Effector CD4-positive, alpha-beta T cell (primary cell): ENCODE data around the gene SLC34A3.
"Not testable (repeated sequence)": the region's sequence is repeated elsewhere in the genome, so short reads cannot be mapped to it uniquely, and the experiment has no call there.

Source experiments
- DNase-seq: peaks from one replicate; pipeline ENCODE4 v3.0.0-alpha.2; 2020

Gene SLC34A3

DNA sequence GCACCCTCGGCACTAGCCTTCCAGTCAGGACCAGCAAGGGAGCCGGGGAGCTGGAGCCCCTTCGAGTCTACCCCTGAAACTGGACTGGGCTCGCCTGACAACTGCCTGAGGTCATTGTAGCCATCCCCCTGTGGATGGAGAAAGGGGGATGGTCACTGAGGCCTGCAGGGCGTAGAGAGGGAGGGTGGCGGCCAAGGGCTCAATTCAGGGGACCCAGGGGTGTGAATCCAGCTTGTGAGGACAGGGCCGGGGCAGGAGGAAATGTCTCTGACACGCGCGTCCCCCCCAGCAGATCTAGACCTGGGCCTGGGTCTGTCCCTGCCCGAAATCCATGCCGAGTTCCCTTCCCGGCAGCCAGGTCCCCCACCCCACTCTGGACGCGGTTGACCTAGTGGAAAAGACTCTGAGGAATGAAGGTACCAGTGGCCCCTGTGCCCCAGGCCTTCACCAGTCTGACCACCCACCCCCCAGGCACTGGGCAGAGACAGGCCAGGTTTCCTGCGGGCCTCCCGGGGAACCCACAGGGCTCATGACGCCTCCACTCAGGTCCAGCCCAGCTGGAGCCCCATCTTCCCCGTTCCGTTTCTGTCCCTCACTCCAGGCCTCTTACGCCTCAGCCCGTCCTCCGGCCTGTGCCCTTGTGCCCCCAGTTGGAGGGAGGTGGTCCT is 805 bp downstream of the SLC34A3 start:
- DNase-seq: no peak

DNA sequence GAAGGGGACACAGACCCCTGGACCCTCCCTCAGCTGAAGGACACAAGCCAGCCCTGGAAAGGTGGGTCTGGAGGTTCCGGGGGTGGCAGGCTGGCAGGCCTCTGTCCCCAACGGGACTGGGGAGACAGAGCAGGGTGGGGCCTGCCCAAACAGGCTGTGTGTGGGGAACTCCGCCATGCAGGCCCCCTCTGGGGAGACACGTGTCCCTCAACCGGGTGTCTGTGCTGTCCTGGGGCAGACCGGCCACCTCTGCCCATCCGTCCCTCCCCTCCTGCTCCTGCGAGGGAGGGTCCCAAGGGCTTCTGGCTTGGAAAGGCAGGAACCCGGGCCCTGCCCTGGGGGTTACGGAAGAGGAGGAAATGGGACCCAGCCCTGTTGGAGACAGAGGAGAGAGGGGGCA is 1.4 kb downstream of the SLC34A3 start:
- DNase-seq: no peak

DNA sequence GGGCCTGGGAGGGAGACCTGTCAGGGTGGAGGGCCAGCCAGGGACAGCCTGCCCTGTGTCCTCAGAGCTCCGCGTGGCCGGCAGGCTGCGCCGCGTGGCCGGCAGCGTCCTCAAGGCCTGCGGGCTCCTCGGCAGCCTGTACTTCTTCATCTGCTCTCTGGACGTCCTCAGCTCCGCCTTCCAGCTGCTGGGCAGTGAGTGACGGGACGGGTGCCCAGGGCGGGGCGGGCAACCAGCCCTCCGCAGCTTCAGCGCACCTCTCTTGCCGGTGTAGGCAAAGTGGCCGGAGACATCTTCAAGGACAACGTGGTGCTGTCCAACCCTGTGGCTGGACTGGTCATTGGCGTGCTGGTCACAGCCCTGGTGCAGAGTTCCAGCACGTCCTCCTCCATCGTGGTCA is 1.8 kb downstream of the SLC34A3 start:
- DNase-seq: no peak

DNA sequence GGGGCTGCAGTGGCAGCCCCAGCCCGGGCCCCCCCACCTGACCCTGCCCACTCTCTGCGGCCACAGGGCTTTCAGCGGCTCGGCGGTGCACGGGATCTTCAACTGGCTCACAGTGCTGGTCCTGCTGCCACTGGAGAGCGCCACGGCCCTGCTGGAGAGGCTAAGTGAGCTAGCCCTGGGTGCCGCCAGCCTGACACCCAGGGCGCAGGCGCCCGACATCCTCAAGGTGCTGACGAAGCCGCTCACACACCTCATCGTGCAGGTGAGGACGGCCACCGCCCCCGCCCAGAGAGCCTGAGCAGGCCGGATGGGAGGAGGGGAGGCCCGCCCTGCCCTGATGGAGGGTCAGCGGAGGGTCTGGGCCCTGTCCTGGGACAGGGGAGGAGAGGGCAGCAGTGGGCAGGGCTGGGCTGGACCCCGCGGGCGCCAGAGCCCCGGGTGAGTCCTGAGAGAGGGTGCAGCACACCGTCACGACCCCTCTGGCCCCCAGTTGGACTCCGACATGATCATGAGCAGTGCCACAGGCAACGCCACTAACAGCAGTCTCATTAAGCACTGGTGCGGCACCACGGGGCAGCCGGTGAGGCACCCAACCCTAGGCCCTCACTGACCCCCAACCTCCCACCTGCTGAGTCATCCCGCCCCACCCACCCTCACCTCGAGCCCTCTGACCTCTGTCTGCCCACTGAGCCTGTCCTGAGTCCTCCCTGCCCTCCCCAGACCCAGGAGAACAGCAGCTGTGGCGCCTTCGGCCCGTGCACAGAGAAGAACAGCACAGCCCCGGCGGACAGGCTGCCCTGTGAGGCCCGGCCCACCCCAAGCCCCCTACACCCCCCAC is 2.7 kb downstream of the SLC34A3 start:
- no peak for DNase-seq

DNA sequence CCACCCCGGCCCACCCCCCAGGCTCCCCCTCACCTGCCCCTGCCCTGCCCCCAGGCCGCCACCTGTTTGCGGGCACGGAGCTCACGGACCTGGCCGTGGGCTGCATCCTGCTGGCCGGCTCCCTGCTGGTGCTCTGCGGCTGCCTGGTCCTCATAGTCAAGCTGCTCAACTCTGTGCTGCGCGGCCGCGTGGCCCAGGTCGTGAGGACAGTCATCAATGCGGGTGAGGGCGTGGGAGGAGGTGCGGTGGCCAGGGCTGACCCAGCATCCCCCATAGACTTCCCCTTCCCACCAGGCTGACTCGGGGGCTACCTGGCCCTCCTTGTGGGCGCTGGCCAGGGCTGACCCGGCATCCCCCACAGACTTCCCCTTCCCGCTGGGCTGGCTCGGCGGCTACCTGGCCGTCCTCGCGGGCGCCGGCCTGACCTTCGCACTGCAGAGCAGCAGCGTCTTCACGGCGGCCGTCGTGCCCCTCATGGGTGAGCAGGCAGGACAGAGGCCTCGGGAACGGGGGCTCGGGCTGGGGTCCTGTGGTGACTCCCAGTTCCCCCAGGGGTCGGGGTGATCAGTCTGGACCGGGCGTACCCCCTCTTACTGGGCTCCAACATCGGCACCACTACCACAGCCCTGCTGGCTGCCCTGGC is 3.5 kb downstream of the SLC34A3 start:
- DNase-seq: no peak

DNA sequence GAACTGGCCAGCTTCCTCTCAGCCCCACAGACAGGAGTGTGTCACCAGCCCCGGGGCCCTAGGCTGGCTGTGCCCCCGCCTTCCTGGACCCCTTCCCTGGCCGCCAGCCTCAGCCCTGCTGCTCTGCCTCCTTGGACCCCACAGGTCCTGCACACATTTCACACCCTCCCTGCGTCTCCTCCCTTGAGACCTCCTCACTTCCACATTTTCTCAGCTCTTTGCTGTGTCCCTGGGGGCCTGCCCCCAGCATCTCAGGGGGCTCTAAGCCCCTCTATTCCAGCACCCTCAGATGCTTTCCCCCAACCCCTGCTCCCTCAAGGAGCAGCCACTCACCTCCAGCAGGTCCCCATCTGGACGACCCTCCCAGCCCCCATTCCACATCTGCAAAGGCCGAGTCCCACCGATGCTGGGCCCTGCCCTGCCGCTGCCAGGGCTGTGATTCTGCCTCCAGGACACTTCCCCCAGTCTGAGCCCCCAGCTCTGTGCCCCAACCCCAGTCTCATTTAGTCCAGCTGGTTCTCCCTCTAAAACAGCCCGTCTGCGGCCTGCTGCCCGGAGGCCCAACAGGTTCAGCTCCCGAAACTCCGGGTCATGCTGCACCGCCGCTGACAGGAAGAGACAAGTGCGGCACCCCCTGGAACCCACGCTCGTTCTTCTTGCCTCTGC is 4.2 kb downstream of the SLC34A3 start:
- DNase-seq: no peak

DNA sequence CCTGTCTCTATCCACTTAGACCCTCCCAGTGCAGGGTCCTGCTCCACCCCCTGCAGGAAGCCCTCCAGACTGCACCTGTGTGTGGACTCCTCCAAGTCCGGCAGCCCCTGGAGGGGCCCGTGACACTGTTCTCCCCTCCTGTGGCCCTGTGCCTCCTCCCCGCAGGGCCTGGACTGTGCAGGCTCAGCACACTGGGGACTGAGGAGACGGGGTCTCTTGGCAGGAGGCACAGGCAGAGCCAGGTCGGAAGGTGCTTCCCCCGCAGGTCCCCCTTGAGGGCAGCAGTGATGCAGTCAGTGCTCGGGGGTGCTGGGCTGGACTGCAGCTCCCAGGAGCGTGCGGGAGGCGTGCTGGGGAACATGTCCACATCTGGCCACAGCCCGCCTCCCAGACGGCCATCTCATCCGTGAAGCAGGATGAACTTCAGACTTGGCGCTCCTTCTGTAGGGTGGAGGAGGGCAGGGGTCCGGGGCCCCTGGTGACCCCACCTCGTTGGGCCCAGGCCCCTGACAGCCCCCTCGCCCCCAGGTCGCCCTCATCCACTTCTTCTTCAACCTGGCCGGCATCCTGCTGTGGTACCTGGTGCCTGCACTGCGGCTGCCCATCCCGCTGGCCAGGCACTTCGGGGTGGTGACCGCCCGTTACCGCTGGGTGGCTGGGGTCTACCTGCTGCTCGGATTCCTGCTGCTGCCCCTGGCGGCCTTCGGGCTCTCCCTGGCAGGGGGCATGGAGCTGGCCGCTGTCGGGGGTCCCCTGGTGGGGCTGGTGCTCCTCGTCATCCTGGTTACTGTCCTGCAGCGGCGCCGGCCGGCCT is 4.9 kb downstream of the SLC34A3 start:
- no peak for DNase-seq

DNA sequence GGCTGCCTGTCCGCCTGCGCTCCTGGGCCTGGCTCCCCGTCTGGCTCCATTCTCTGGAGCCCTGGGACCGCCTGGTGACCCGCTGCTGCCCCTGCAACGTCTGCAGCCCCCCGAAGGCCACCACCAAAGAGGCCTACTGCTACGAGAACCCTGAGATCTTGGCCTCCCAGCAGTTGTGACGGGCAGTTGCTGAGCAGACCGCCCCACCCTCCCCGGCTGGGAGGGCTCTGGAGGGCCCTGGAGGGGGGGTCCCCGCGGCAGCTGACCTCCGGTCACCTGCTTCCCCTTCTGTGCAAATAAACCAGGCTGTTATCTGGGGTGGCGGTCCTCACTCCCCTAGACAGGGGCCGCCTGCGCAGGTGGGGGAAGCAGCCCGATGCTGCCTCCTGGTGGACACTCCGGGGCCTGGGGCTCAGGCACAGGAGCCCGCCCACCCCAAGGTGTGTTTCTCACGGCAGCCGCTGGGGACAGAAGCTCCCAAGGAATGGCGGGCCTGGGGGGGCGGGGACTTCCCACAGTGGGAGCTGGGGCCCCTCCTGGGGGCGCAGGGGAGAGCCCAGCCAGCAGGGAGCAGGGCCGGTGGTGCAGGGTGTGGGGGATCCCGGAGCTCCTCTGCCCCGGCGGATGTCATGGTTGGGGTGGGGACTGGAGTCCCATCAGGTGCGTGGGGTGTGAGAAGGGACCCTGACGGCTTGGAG is 5.7 kb downstream of the SLC34A3 start:
- peak; percentile 88 for DNase-seq

DNA sequence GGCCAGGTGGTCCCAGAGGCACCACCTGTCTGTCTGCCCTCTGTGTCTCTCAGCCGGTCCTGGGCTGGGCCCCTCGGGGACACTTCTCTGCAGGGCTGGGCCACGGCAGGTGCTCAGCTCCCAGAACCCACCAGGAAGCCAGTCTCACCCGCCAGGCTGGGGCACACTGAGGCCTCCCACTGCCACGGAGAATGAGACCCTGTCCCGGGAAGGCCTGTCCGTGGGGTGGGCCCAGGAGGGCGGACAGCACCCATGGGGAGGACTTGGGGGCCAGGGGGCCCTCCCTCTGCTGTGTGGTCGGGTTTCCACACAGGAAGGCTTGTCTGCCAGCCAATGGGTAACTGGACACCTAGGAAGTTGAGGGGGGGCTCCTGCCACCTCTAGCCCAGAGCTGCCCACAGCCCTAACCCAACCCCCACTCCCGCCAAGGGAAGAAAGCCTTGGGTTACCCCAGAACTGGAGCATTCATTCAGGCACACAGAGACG is 6.3 kb downstream of the SLC34A3 start:
- DNase-seq: no peak

DNA sequence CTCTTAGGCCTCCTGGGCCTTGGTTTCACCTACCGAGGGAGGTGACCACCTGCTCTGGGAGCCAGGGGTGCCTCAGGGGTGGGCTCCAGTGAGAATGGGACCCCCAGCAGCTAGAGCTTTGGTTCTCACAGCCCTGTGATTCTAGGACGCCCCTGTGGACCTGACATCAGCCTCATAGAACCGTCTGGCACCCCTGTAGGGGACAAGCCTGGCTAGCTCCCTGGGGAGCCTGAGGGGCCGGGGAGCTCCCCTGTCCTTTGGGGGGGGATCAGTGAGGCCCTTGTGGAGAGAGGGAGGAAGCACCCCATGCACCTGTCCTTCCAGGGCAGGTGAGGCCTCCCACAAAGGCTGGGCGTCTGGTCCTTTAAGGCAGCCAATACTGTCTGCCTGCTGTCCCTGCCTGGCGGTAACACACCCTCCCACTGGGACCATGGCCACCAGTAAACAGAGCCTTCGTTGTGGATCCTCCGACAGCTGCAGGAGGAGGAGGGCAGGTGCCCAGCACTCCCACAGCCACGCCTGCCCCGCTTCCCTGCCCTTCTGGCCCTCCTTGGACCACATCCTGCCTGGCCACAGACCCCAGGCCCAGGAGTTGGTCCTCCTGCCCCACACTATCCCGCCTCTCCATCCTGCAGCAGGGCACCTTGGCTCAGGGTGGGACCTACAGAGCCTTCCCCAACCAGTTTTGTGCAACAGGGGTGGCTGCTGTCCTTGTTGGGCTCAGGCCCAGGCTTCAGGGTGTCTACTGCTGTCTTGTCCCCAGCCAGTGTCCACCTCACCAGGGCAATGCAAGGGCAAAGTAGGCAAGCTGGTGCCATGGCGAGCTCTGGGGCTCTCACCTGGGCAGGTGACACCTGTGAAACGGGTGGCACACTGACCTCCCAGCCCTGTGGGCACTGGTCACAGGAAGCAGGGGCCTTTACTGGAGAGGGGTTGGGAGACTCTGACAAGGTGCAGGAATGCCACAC is 7.3 kb downstream of the SLC34A3 start:
- no peak for DNase-seq

DNA sequence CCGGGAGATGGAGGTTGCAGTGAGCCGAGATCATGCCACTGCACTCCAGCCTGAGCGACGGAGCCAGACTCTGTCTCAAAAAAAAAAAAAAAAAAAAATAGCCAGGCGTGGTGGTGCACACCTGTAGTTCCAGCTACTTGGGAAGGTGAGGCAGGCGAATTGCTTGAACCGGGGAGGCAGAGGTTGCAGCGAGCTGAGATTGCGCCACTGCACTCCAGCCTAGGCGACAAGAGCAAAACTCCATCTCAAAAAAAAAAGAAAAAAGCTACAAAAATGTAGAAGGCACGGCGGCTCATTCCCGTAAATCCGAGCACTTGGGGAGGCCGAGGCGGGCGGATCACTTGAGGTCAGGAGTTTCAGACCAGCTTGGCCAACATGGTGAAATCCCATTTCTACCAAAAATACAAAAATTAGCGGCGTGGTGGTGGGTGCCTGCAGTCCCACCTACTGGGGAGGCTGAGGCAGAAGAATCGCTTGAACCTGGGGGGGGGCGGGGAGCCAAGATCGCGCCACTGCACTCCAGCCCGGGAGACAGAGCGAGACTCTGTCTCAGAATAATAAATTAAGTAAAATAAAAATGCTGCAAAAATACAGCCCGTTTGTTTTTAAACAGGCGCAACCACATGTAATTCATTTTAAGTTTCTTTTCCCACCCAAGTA is 9.0 kb downstream of the SLC34A3 start:
- not testable (repeated sequence) for DNase-seq

DNA sequence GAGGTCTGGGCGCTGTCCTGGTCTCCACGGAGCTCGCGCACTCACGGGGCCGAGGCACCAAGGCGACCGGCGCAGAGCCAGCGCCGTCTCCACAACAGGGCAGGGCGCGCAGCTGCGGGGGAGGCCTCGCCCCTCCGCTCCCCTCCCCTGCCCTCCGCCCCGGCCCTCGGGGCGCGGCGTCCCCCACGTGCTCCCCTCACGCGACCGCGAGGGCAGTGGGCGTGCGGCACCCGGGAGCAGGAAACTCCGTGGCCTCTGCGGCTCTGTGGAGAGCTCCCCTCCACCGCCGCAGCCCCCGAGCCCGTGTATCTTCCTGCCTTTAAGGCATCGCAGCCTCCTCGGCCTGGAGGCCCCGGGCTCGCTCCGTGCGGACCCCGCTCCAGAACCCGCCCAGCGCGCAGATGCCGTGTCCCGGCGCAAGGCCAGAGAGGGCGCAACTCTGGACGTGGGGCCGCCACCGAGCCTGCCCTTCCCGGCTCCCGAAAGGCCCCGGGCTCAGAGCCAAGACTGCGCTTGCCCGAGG is 9.7 kb downstream of the SLC34A3 start:
- DNase-seq: peak; percentile 56

DNA sequence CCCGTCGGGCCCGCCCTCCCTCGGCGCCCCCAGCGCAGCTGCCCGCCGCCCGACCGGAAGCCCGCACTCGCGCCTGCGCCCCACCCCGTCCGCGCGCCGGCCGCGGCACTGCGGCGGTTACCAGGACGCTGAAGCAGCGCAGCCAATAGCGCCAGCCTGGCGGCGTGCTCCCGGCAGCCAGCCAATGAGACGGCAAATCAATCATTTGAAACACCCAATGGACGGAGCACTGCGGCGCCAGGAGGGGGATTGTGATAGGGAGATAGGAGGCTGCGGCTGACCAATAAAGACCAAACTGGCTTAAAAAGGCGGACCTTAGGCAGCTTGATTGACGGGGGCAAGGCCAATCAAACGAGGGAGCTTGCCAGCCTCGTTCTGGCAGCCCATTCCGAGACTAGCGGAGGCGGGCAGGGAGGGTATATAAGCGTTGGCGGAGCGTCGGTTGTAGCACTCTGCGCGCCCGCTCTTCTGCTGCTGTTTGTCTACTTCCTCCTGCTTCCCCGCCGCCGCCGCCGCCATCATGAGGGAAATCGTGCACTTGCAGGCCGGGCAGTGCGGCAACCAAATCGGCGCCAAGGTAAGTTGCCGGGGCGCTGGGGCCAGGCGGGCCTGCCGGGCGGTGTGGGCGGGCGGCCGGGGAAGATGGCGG is 10.3 kb downstream of the SLC34A3 start, which contains the start of gene TUBB4B:
TUBB4B (plus strand) TSS at position 447 of the 649 bp plus-strand sequence; CDS start at position 521, 74 bp downstream.
- peak; percentile 96 for DNase-seq

DNA sequence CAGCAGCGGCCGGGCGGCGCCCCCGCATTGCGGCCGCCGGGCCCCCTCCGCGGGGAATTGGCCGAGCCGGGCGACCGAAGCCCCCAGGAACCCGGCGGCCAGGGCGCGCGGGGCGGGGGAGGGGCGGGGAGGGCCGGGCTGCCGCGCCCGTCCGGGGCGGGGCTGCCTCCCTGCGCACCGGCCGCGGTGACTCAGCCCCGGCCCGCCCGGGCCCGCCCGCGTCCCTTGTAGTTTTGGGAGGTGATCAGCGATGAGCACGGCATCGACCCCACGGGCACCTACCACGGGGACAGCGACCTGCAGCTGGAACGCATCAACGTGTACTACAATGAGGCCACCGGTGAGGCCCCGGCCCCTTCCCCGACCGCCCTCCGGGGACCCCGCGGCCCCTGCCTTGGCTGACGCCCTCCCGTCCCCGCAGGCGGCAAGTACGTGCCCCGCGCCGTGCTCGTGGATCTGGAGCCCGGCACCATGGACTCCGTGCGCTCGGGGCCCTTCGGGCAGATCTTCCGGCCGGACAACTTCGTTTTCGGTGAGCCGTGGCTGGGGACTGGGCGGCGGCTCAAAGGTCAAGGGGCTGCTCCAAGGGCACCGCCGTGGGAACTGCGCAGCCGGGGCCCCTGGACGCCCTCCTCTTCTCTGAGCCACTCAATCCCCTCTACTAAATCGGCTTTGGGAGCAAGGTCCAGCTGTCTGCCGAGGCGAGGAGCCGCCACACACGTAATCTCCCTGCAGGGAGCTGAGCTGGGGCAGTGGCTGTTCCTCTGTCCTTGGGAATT is 11.0 kb downstream of the SLC34A3 start:
- peak; percentile 58 for DNase-seq

DNA sequence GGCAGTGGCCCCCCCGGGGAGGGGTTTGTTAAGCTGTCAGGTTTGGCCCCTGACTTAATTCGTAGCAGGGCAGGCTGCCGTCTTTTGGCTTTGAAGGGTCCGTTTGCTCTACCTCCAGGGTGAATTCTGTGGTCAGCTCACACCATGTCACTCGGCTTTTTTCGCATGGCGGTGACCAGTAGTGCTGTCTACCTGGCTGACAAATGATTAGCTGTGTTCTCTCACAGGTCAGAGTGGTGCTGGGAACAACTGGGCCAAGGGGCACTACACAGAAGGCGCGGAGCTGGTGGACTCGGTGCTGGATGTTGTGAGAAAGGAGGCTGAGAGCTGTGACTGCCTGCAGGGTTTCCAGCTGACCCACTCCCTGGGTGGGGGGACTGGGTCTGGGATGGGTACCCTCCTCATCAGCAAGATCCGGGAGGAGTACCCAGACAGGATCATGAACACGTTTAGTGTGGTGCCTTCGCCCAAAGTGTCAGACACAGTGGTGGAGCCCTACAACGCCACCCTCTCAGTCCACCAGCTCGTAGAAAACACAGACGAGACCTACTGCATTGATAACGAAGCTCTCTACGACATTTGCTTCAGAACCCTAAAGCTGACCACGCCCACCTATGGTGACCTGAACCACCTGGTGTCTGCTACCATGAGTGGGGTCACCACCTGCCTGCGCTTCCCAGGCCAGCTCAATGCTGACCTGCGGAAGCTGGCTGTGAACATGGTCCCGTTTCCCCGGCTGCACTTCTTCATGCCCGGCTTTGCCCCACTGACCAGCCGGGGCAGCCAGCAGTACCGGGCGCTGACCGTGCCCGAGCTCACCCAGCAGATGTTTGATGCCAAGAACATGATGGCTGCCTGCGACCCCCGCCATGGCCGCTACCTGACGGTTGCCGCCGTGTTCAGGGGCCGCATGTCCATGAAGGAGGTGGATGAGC is 11.8 kb downstream of the SLC34A3 start:
- no peak for DNase-seq

DNA sequence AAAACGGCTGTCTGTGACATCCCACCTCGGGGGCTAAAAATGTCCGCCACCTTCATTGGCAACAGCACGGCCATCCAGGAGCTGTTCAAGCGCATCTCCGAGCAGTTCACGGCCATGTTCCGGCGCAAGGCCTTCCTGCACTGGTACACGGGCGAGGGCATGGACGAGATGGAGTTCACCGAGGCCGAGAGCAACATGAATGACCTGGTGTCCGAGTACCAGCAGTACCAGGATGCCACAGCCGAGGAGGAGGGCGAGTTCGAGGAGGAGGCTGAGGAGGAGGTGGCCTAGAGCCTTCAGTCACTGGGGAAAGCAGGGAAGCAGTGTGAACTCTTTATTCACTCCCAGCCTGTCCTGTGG is 12.5 kb downstream of the SLC34A3 start:
- not testable (repeated sequence) for DNase-seq
